ENCODE results near the gene FAM170A. TPM values are rescaled to one million over a fixed set of nuclear protein-coding genes. Genes with fewer than 3 reads are reported as not detected.

Gene FAM170A
- polyA plus RNA-seq, 2 of the 4 experiments (the other 2 are of a cell fraction) = not detected

DNA sequence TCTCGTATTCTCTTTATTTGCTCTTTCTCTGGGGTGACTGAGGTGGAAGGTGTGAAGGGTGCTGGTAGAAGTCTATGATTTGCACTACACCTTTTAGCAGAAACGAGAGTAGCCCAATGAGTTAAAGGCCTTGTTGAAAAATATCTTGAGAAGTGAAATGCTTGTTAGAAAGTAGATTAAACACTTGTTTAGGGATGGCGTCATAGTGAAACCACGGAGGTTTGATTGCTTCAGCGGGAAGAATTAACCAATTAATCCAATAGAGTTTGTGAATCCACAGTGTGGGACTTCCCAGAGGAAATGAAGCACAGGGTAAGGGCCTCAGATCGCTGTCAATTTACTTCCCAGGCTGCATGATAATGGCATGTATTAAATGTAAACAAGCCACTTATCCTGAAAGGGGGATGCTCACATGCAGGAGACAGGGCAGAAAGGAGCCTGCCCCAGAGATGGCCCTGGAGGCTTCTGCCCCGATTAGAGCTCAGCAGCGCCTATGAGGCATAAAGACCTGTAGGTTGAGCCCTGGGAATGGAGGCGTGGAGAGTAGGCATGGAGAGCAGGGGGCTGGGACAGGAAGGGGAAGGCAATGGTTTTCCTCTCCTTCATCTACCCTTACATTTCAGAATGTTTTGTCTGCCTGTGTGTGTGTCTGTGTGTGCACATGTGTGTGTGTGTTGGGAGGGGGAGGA lies 1.5 kb downstream of the FAM170A start:
- Histone ChIP-seq H3K4me3 (no peak overlapping the region), H3K4me2 (no peak overlapping the region), H3K27ac (no peak overlapping the region), H3K4me1 (no peaks in the 10 kb centered on the region), H3K9me3 (no peaks in the 10 kb centered on the region)
- ATAC-seq (peak in 1 of 2 experiments; percentile 37; a peak in 1 of 6 replicates), FAIRE-seq (no peak), DNase-seq (ENCODE audit: low read depth in 1 of 2, low spot score in 1 of 2) (no peak)
- TF ChIP-seq SMC3 (IDR thresholded peaks at IDR 0.05) (no peak), RNF2 (IDR thresholded peaks at IDR 0.05; ENCODE audit: borderline replicate concordance, low read depth) (no peak), ZSCAN20 (CRISPR knock-in tag; IDR thresholded peaks at IDR 0.05) (no peak), JUN (IDR thresholded peaks at IDR 0.05) (no peak), SREBF2 (IDR thresholded peaks at IDR 0.05) (no peak), MYC (IDR thresholded peaks at IDR 0.05; ENCODE audit: borderline replicate concordance, low read length) (no peak), CBX8 (IDR thresholded peaks at IDR 0.05) (no peak), NR3C1 (IDR thresholded peaks at IDR 0.05) (no peak), JUNB (IDR thresholded peaks at IDR 0.05) (no peak), TFCP2L1 (CRISPR knock-in tag; IDR thresholded peaks at IDR 0.05) (no peak), BHLHE40 (IDR thresholded peaks at IDR 0.05; ENCODE audit: low read depth, low read length) (no peak), HDAC2 (IDR thresholded peaks at IDR 0.05) (no peak), ZFP36 (IDR thresholded peaks at IDR 0.05; ENCODE audit: borderline replicate concordance, partially characterized antibody) (no peak)
- TF ChIP-seq, protein P1, sequence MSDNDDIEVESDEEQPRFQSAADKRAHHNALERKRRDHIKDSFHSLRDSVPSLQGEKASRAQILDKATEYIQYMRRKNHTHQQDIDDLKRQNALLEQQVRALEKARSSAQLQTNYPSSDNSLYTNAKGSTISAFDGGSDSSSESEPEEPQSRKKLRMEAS (IDR thresholded peaks at IDR 0.05) = no peak
- TF ChIP-seq, protein P2, sequence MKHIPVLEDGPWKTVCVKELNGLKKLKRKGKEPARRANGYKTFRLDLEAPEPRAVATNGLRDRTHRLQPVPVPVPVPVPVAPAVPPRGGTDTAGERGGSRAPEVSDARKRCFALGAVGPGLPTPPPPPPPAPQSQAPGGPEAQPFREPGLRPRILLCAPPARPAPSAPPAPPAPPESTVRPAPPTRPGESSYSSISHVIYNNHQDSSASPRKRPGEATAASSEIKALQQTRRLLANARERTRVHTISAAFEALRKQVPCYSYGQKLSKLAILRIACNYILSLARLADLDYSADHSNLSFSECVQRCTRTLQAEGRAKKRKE (CRISPR knock-in tag; IDR thresholded peaks at IDR 0.05; ENCODE audit: low read depth) = no peak
- TF ChIP-seq, protein P3, sequence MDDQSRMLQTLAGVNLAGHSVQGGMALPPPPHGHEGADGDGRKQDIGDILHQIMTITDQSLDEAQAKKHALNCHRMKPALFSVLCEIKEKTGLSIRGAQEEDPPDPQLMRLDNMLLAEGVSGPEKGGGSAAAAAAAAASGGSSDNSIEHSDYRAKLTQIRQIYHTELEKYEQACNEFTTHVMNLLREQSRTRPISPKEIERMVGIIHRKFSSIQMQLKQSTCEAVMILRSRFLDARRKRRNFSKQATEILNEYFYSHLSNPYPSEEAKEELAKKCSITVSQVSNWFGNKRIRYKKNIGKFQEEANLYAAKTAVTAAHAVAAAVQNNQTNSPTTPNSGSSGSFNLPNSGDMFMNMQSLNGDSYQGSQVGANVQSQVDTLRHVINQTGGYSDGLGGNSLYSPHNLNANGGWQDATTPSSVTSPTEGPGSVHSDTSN (IDR thresholded peaks at IDR 0.05) = no peak
- TF ChIP-seq, protein P4, sequence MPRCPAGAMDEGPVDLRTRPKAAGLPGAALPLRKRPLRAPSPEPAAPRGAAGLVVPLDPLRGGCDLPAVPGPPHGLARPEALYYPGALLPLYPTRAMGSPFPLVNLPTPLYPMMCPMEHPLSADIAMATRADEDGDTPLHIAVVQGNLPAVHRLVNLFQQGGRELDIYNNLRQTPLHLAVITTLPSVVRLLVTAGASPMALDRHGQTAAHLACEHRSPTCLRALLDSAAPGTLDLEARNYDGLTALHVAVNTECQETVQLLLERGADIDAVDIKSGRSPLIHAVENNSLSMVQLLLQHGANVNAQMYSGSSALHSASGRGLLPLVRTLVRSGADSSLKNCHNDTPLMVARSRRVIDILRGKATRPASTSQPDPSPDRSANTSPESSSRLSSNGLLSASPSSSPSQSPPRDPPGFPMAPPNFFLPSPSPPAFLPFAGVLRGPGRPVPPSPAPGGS (IDR thresholded peaks at IDR 0.05) = no peak
- TF ChIP-seq, protein P5, sequence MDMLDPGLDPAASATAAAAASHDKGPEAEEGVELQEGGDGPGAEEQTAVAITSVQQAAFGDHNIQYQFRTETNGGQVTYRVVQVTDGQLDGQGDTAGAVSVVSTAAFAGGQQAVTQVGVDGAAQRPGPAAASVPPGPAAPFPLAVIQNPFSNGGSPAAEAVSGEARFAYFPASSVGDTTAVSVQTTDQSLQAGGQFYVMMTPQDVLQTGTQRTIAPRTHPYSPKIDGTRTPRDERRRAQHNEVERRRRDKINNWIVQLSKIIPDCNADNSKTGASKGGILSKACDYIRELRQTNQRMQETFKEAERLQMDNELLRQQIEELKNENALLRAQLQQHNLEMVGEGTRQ (IDR thresholded peaks at IDR 0.05) = no peak
- 29% methylated on average over 9 of the region's 9 CpGs for WGBS (ENCODE audit: missing lambda C conversion rate)
- POLR2A ChIA-PET = no interaction called here
- CTCF ChIA-PET = no interaction called here

DNA sequence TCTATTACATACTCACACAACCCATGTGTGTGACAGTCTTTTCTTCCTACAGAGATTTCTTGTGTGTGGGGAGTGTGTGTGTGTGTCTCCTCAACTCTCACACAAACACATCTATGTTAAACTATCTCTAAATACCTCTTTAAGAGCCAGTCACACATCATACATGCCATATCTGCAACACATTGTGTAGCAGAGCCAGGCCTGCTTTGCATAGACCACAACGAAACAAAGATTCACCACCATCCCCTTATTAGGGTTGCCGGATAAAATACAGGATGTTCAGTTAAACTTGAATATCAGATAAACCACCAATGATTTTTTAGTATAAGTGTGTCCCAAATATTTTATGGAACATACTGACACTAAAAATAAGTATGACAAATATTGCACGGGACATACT lies 2.3 kb downstream of the FAM170A start:
- Histone ChIP-seq H3K4me1 (no peaks in the 10 kb centered on the region), H3K4me2 (no peak overlapping the region), H3K9me3 (no peaks in the 10 kb centered on the region), H3K27ac (no peak overlapping the region), H3K4me3 (no peak overlapping the region)
- CTCF ChIA-PET = no interaction called here
- FAIRE-seq (no peak), DNase-seq (ENCODE audit: low read depth in 1 of 2, low spot score in 1 of 2) (no peak), ATAC-seq (no peak)
- 80% methylated on average over 3 of the region's 3 CpGs for WGBS (ENCODE audit: missing lambda C conversion rate)
- no peak for TF ChIP-seq GATA3 (IDR thresholded peaks at IDR 0.05; ENCODE audit: borderline replicate concordance)
- no peak for TF ChIP-seq PHF8 (IDR thresholded peaks at IDR 0.05; ENCODE audit: borderline replicate concordance, low read depth)
- POLR2A ChIA-PET = no interaction called here

DNA sequence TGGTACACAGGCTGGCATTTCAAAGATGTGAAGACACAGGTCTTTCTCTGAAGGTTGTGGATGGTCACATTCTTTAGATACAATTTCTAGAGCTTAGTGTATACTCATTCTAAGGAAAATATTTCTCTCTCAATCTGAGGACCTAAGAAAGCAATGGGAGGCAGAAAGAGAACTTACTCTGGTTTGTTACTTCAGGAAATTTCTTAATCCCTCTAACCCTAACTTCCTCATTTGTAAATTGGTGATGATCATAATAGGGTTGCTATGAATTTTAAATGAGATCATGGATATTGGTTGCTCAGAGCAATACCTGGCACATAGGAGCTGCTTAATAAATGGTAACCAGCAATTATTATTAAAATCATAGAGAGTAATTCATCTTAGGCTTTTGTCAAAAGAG lies 22.1 kb downstream of the FAM170A start:
- no peak overlapping the region for H3K4me2 ChIP-seq
- CTCF ChIA-PET = no interaction called here
- no peak overlapping the region for H3K27ac ChIP-seq
- POLR2A ChIA-PET = no interaction called here
- H3K9me3 ChIP-seq = no peaks in the 10 kb centered on the region
- TF ChIP-seq POLR2A (IDR thresholded peaks at IDR 0.05; ENCODE audit: low read length) (no peak), CEBPB (IDR thresholded peaks at IDR 0.05) (no peak), BHLHE40 (IDR thresholded peaks at IDR 0.05; ENCODE audit: low read depth, low read length) (no peak), ZFP36 (IDR thresholded peaks at IDR 0.05; ENCODE audit: borderline replicate concordance, partially characterized antibody) (no peak), ZNF302 (CRISPR knock-in tag; IDR thresholded peaks at IDR 0.05) (no peak), RNF2 (IDR thresholded peaks at IDR 0.05; ENCODE audit: borderline replicate concordance, low read depth) (no peak), RAD21 (conservative IDR thresholded peaks at IDR 0.05 in 1 of 2, IDR thresholded peaks at IDR 0.05 in 1 of 2) (no peak), NR3C1 (IDR thresholded peaks at IDR 0.05) (no peak), ZC3H11A (IDR thresholded peaks at IDR 0.05) (no peak)
- TF ChIP-seq, protein P1 (IDR thresholded peaks at IDR 0.05) = no peak
- TF ChIP-seq, protein P5 (IDR thresholded peaks at IDR 0.05) = no peak
- TF ChIP-seq, protein P6, sequence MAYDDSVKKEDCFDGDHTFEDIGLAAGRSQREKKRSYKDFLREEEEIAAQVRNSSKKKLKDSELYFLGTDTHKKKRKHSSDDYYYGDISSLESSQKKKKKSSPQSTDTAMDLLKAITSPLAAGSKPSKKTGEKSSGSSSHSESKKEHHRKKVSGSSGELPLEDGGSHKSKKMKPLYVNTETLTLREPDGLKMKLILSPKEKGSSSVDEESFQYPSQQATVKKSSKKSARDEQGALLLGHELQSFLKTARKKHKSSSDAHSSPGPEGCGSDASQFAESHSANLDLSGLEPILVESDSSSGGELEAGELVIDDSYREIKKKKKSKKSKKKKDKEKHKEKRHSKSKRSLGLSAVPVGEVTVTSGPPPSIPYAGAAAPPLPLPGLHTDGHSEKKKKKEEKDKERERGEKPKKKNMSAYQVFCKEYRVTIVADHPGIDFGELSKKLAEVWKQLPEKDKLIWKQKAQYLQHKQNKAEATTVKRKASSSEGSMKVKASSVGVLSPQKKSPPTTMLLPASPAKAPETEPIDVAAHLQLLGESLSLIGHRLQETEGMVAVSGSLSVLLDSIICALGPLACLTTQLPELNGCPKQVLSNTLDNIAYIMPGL (CRISPR knock-in tag; IDR thresholded peaks at IDR 0.05; ENCODE audit: borderline replicate concordance) = no peak
- TF ChIP-seq, protein P7, sequence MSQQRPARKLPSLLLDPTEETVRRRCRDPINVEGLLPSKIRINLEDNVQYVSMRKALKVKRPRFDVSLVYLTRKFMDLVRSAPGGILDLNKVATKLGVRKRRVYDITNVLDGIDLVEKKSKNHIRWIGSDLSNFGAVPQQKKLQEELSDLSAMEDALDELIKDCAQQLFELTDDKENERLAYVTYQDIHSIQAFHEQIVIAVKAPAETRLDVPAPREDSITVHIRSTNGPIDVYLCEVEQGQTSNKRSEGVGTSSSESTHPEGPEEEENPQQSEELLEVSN (IDR thresholded peaks at IDR 0.05; ENCODE audit: borderline replicate concordance, low read depth) = no peak
- no peaks in the 10 kb centered on the region for H3K4me1 ChIP-seq
- no peak for FAIRE-seq
- DNase-seq (ENCODE audit: low read depth in 1 of 2, low spot score in 1 of 2) = no peak
- H3K4me3 ChIP-seq = no peak overlapping the region
- ATAC-seq = no peak
